ENCODE data around the gene MCRIP2.

Gene MCRIP2

GRCh38 chr16:659618-660017, 18.0 kb downstream of the MCRIP2 start:
- H3K4me3 ChIP-seq (ENCODE audit: low read depth, low read length), result no peak overlapping the region
- DNase-seq (ENCODE audit: low read depth), result no peak
- TF ChIP-seq CTCF (IDR thresholded peaks at IDR 0.05; ENCODE audit: insufficient read depth, low read depth, low read length, missing control alignments), result no peak

GRCh38 chr16:660132-660458, 18.5 kb downstream of the MCRIP2 start:
- TF ChIP-seq CTCF (IDR thresholded peaks at IDR 0.05; ENCODE audit: insufficient read depth, low read depth, low read length, missing control alignments), result no peak
- H3K4me3 ChIP-seq (ENCODE audit: low read depth, low read length), result no peak overlapping the region
- DNase-seq (ENCODE audit: low read depth), result no peak

GRCh38 chr16:660459-661183, 19.0 kb downstream of the MCRIP2 start:
- DNase-seq (ENCODE audit: low read depth), result peak; percentile 92
- H3K4me3 ChIP-seq (ENCODE audit: low read depth, low read length), result no peak overlapping the region
- TF ChIP-seq CTCF (IDR thresholded peaks at IDR 0.05; ENCODE audit: insufficient read depth, low read depth, low read length, missing control alignments), result peak; percentile 39

GRCh38 chr16:661184-661821, 19.7 kb downstream of the MCRIP2 start:
- no peak for DNase-seq (ENCODE audit: low read depth)
- no peak for TF ChIP-seq CTCF (IDR thresholded peaks at IDR 0.05; ENCODE audit: insufficient read depth, low read depth, low read length, missing control alignments)
- no peak overlapping the region for H3K4me3 ChIP-seq (ENCODE audit: low read depth, low read length)

GRCh38 chr16:662095-662494, 20.5 kb downstream of the MCRIP2 start:
- H3K4me3 ChIP-seq (ENCODE audit: low read depth, low read length), result no peak overlapping the region

GRCh38 chr16:662597-662996, 21.0 kb downstream of the MCRIP2 start:
- no peak for DNase-seq (ENCODE audit: low read depth)
- TF ChIP-seq CTCF (IDR thresholded peaks at IDR 0.05; ENCODE audit: insufficient read depth, low read depth, low read length, missing control alignments), result no peak
- no peak overlapping the region for H3K4me3 ChIP-seq (ENCODE audit: low read depth, low read length)

More at GRCh38 chr16:662095-662494, 20.5 kb downstream of the MCRIP2 start:
- DNase-seq (ENCODE audit: low read depth), result no peak
- TF ChIP-seq CTCF (IDR thresholded peaks at IDR 0.05; ENCODE audit: insufficient read depth, low read depth, low read length, missing control alignments), result no peak

- no peak for TF ChIP-seq CTCF (IDR thresholded peaks at IDR 0.05; ENCODE audit: insufficient read depth, low read depth, low read length, missing control alignments)
- no peak for DNase-seq (ENCODE audit: low read depth)
Observed at GRCh38 chr16:666572-666971, 24.9 kb downstream of the MCRIP2 start.

More at GRCh38 chr16:666572-666971, 24.9 kb downstream of the MCRIP2 start:
- H3K4me3 ChIP-seq (ENCODE audit: low read depth, low read length), result no peak overlapping the region
